A549 treated with GW870086 at 1 μM for 4 hours (cell line): ENCODE results near the gene TMSB15B. TPM values are rescaled to one million over a fixed set of nuclear protein-coding genes. Genes with fewer than 3 reads are reported as not detected.

Source experiments
- total RNA-seq: library from RNA; stranded (reverse); fragments of 200-300 nt; extraction: Qiagen RNA extraction; gene quantifications from 5 replicates; pipeline ENCODE4 v1.2.3, GENCODE V29; 2022; ENCODE audit warnings: low read depth

The TMSB15B gene
- total RNA-seq: 5.7 to 8.2 TPM (median 7.5 TPM) in 5 replicates

DNA sequence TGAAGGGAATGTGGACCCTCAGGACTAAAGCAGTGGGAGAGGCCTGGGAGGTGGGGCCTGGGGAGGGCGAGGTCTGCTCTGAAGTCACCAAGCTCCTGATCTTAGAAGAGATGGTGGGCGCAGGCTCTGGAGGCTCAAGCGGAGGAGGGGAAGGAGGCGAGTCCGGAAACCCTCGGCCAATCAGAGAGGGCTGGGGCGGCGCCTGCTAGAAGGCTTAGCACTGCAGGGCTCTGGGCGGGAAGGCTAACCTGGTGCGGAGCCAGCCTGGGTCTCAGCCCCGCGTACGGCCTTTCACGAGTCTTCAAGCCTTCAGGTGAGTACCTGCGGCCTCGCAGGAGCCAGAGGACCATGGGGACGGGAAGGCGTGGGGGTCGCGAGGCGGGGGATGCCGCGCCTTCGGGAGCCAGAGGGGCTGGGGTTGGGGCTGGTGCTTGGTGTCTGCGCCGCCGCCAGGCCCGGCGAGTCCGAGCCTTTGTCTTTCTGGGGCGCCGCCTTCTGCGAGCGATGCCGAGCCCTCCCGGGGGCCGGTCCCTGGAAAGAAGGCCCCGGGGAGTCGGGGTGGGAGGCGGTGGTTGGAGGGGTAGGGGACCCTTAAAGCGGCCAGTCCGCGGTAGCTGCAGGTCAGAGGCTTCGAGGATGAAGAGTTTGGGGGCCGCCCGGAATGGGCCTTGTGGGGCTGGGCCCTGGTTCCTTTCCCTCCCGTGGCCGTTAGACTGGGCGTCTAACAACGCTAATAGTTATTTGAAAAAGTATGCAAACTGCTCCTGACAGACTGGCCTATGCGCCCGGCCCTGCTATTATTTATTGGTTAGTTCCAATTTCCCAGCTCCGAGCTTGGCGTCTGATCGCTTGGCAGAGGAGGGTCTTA lies at the start of gene TMSB15B:
Gene TMSB15B (plus strand): TSS at position 217 of the 868 bp plus-strand sequence.

GRCh38 chrX:104013606-104014005 lies 51.2 kb downstream of the TMSB15B start, which contains the start of gene H2BW1:
Gene H2BW1 (minus strand): TSS chrX:104013708. CDS start chrX:104013576, 132 bp downstream.

Other genes with a start within 250 kb of the TMSB15B start
- not detected in 5 replicates for gene PLP1, start 185.8 kb upstream of the TMSB15B start, total RNA-seq
- gene RAB9B, start 130.4 kb upstream of the TMSB15B start, total RNA-seq: 0.03 to 0.05 TPM (median 0.05 TPM) in 3 of 5 replicates, not detected in the others
- not detected in 5 replicates for gene H2BW1, start 51.1 kb downstream of the TMSB15B start, total RNA-seq
- not detected in 5 replicates for gene H2BW2, start 77.3 kb downstream of the TMSB15B start, total RNA-seq
- 0.06 to 0.19 TPM (median 0.12 TPM) in 4 of 5 replicates, not detected in the other for gene TMSB15C, start 113.6 kb downstream of the TMSB15B start, total RNA-seq
- 0.08 to 0.17 TPM (median 0.09 TPM) in 3 of 5 replicates, not detected in the others for gene ZCCHC18, start 149.9 kb downstream of the TMSB15B start, total RNA-seq
- 3.4 to 4.7 TPM (median 4.3 TPM) in 5 replicates for gene SLC25A53, start 194.4 kb downstream of the TMSB15B start, total RNA-seq
- 12.0 to 22.2 TPM (median 18.2 TPM) in 5 replicates for gene FAM199X, start 203.8 kb downstream of the TMSB15B start, total RNA-seq